Glomerular endothelial cell (primary cell): ENCODE data around the gene SLC35G2. TPM values are rescaled to one million over a fixed set of nuclear protein-coding genes. Genes with fewer than 3 reads are reported as not detected.
"Not testable (repeated sequence)": the region's sequence is repeated elsewhere in the genome, so short reads cannot be mapped to it uniquely, and the experiment has no call there.

Experiments used
- DNase-seq: peaks from one replicate; pipeline ENCODE4 v3.0.0-alpha.2; 2011; ENCODE audit warnings: low read depth, low spot score; ENCODE audit errors: extremely low read depth
- total RNA-seq: library from RNA; depleted of rRNA; stranded (reverse); fragments of >200 nt; gene quantifications from 2 replicates; pipeline ENCODE4 v1.2.3, GENCODE V29; 2015

SLC35G2 gene
- total RNA-seq, 1 donor from 2014 or later: 15.6 TPM

DNA sequence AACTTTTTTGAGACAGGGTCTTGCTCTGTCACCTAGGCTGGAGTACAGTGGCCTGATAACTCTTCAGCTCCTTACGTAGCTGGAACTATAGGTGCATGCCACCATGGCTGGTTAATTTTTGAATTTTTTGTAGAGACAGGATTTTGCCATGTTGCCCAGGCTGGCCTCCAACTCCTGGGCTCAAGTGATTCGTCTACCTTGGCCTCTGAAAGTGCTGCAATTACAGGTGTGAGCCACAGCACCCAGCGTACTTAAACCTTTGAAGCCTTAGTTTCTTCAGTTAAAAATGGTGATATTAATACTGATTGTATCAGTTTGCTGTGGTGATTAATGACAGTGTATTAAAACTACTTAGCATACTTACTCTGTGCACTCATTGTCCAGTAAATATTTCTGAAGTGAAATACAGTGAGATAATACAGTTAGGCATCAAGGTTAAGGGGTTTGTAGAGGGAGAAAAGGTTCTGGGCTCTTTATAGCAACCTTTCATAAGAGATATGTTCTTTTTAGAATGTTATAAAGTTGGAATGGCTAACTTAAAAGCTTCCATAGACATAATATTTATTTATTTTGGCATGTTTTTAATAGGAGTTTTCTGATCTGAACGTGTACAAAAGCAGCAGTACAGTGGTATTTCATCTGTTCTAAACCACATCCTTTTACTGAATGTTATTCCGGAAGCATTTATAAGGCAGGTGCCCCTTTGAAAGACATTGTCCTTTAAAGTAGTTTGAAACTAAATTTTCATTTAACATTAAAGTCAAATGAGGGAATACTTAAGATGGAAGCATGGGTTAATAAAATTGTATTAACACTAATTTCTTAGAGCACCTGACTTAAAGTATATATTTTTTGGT lies 66.7 kb downstream of the SLC35G2 start:
- no peak for DNase-seq

DNA sequence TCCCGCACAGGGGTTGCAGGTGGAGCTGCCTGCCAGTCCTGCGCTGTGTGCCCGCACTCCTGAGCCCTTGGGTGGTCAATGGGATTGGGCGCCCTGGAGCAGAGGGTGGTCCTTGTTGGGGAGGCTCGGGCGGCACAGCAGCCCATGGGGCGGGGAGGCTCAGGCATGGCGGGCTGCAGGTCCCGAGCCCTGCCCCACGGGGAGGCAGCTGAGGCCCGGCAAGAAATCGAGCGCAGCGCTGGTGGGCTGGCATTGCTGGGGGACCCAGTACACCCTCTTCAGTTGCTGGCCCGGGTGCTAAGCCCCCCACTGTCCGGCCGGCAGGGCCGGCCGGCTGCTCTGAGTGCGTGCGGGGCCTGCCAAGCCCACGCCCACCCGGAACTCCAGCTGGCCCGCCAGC lies 71.0 kb downstream of the SLC35G2 start:
- DNase-seq: no peak

DNA sequence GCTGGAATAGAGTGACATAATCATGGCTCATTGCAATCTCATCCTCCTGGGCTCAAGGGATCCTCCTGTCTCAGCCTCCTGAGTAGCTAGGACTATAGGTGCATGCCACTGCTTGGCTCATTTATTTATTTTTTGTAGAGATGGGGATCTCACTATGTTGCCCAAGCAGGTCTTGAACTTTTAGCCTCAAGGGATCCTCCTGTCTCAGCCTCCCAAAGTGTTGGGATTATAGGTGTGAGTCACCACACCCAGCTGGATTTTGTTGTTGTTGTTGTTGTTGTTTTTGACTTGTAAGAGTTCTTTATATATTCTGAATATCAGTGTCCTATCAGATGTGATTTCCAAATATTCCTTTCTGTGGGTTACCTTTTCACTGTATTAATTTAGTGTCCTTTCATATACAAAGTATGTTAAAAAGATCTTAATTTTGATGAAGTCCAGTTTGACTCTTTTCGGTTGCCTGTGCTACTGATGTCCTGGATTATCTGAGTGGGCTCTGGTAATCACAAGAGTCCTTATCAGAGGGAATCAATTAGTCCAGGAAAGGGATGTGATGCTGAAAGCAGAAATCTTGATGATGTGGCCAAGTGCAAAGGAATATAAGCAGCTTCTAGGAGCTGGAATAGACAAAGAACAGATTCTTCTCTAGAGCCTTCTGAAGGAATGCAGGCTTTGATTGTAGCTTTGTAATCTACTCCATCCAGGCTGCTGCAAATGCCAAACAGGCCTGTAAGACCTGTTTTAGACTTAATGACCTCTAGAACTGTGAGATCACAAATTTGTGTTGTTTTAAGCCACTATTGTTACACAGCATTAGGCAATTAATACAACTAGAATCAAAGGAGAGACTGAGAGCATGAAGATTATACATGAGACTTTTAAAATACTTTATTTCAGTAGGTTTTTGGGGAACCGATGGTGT lies 73.3 kb downstream of the SLC35G2 start:
- peak; percentile 47 for DNase-seq

DNA sequence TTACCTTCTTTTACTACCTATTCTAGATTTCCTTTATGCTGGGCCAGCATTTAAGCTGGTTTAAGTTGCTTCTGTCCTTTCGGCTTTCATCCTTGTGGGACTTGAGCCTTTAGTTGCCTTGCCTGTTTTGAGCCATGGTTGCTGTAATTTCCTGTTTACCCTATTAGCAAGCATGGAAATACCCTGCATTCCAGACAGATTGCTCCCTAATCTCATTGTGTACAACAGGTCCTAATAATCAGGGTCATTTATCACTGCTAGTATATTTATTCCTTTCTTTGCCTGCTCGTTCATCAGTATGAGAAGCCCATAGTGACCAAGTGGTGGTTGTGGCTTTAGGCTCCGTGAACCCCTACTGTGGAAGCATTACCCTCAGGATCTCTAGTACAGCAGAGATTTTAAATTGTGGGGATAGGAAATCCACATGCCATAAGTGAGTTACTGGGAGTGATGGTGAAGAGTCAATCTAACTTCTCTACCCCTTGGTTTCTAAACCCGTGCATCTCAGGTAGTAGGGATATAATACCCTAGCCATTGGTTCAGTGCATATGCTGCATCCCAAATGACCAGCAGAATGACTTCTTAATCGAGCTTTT lies 75.0 kb downstream of the SLC35G2 start:
- DNase-seq: peak; percentile 88

DNA sequence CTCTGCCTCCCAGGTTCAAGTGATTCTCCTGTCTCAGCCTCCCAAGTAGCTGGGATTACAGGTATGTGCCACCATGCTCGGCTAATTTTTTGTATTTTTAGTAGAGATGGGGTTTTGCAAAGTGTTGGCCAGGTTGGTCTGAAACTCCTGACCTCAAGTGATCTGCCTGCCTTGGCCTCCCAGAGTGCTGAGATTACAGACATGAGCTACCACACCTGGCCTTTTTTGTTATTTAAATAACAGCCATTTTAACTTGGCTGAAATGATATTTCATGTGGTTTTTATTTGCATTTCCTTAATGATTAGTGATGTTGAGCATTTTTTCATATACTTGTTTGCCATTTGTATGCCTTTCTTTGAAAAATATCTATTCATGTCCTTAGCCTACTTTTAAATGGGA lies 78.2 kb downstream of the SLC35G2 start:
- not testable (repeated sequence) for DNase-seq

DNA sequence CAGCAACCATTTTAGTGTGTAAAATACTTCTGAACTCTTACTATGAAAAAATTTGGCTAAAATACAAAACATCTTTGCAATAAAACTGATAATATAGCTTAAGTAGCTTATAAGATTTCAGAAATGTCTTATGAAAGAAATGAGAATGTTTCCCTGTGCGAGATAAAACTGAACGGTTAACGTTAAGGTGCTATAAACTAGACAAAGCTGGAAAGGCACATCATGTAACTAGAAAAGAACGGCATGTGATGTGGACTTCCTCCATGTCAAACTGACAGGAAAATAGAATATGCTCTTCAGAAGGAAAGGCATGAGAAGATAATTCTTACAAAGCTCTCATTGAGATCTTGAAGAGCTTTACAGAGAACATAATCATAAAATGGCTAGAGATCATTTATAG lies 79.6 kb downstream of the SLC35G2 start:
- DNase-seq: no peak

DNA sequence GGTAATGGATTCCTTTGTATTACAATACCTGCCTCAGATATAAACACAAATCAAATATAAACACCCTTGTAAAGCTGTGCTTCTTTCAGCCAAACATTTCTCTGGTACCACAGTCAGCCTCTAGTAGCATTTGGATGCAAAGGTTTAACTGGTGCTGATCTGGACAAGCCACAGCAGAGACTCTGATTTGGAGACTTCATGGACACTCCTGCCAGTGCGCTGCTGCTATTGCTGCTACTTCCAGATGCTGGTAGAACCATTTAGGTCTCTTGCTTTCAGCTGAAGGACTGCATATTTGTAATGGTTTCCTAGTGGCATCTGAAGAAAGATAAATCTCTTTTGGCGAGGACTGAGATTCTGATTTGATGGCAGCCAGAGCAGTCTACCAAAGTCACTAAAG lies 80.0 kb downstream of the SLC35G2 start:
- DNase-seq: no peak

DNA sequence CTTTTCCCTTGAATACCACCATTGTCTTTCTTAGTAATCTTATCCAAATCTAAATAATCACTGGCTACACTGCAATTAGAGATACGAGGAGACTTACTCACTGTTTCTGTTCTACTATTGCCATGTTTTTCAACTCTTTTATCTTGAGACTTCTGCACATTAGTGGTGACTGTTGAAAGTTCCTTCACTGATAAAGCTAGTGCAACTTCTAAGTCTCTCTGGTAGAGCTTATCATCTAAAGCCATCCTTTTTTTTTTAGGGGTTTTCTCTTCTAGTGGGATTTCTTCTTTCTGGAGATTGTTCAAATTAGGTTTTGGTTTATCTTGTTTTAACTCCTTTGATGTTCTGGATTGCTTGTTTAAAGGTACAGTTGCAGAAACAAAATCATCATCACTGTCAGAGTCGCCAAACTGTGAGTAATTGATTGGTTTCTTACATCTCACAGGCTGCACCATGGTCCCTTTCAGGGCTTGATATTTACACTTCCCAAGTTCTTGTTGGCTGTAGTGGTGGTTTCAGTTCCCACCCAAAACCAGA lies 80.8 kb downstream of the SLC35G2 start:
- DNase-seq: no peak

DNA sequence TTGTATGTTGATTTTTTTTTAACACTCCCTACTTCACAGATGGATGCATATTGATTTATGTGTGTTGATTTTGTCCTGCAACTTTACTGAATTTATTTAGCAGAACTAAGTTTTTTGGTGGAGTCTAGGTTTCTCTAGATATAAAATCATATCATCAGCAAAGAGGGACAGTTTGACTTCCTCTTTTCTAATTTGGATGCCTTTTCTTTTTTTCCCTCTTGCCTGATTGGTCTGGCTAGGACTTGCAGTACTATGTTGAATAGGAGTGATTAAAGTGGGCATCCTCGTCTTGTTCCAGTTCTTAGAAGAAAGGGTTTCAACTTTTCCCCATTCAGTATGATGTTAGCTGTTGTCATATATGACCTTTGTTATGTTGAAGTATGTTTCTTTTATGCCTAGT lies 81.8 kb downstream of the SLC35G2 start:
- not testable (repeated sequence) for DNase-seq

DNA sequence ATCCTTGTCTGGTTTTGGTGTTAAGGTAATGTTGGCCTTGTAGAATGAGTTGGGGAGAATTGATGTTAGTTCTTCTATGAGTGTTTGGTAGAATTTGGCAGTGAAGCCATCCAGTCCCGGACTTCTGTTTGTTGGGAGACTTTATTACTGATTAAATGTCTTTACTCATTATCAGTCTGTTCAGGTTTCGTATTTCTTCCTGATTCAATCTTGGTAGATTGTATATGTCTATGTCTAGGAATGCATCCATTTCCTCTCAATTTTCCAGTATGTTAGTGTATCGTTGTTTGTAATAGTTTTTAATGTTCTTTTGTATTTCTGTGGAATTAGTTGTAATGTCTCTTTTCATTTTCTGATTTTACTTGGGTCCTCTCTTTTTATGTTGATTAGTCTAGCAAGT lies 82.5 kb downstream of the SLC35G2 start:
- no peak for DNase-seq

DNA sequence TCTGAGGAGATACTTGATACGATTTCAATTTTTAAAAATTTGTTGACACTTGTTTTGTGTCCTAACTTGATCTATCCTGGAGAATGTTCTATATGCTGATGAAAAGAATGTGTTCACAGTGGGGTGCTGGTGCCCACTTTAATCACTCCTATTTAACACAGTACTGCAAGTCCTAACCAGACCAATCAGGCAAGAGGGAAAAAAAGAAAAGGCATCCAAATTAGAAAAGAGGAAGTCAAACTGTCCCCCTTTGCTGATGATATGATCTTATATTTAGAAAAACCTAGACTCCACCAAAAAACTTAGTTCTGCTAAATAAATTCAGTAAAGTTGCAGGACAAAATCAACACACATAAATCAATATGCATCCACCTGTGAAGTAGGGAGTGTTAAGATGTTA lies 83.6 kb downstream of the SLC35G2 start:
- DNase-seq: not testable (repeated sequence)

DNA sequence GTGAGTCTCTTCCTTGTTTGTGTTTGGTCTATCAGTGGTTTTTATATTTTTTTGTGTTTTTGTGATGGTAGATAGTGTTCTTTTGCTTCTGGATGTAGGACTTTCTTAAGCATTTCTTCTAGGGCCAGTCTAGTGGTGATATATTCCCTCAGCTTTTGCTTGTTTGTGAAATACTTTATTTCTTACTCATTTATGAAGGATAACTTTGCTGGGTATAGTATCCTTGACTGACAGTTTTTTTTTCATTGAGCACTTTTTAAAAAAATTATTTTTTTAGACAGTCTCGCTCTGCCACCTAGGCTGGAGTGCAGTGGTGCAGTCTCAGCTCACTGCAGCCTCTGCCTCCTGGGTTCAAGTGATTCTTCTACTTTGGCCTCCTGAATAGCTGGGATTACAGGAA lies 85.0 kb downstream of the SLC35G2 start:
- no peak for DNase-seq

DNA sequence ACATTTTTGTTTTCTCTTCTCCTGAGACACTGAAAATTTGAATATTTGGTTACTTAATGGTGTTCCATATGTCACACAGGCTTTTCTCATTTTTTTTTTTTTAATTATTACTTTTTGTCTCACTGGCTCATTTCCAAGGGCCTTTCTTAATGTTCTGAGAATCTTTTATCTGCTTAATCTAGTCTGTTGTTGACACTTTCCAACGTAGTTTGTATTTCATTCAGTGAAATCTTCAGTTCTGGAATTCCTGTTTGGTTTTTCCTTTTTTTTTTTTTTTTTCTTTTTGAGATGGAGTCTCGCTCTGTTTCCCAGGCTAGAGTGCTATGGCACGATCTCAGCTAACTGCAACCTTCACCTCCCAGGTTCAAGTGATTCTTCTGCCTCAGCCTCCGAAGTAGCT lies 85.8 kb downstream of the SLC35G2 start:
- no peak for DNase-seq

Other genes with a start within 250 kb of the SLC35G2 start
- gene STAG1, start 66.7 kb upstream of the SLC35G2 start, total RNA-seq: 18.2 and 23.3 TPM in 2 replicates
- gene NCK1, start 43.1 kb downstream of the SLC35G2 start, total RNA-seq: 58.7 and 83.4 TPM in 2 replicates
- gene IL20RB, start 138.9 kb downstream of the SLC35G2 start, total RNA-seq: 0.73 and 1.6 TPM in 2 replicates